ENCODE results near the gene IFT25. TPM values are rescaled to one million over a fixed set of nuclear protein-coding genes. Genes with fewer than 3 reads are reported as not detected.
A peak's percentile ranks its signal among the peaks of the same experiment; 100 is the strongest.
"Not testable (repeated sequence)": the region's sequence is repeated elsewhere in the genome, so short reads cannot be mapped to it uniquely, and the experiment has no call there.

IFT25 gene
- total RNA-seq, 1 experiment from 2014 or later: 42.9 TPM

DNA sequence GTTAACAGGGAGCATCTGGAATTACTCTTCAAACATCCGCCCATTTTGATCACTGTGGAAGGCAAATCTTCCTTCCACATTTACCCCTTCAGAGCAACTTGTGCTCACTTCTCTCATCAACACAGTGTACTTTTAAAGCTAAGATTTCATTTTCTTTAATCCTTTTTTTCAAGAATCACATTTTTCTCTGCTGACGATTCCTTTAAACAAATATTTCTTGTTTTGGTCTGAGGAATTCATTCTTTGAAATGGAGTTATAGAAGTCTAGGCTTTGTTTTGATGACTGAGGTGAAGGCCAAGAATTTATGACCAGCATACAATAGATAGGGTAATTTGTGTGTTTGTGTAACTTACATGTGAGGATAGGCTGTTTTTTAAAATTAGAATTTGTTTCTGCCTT, 26.2 kb upstream of the IFT25 start:
- ATAC-seq: no peak
- in situ Hi-C loops (cut with HindIII; ENCODE audit: low pct_unique_long_range_greater_than_20kb, low sequenced_read_pairs): no loop called here
- no peak overlapping the region for H3K27ac ChIP-seq (ENCODE audit: low read length)
- no TSS peak for BruUV-seq (replicated peaks)
- H3K4me1 ChIP-seq (ENCODE audit: control insufficient read depth, insufficient read depth, low read length): peaks cover 12% of the 10 kb centered on the region
- DNase-seq (ENCODE audit: low read depth, low spot score): no peak
- TF ChIP-seq, protein P1, sequence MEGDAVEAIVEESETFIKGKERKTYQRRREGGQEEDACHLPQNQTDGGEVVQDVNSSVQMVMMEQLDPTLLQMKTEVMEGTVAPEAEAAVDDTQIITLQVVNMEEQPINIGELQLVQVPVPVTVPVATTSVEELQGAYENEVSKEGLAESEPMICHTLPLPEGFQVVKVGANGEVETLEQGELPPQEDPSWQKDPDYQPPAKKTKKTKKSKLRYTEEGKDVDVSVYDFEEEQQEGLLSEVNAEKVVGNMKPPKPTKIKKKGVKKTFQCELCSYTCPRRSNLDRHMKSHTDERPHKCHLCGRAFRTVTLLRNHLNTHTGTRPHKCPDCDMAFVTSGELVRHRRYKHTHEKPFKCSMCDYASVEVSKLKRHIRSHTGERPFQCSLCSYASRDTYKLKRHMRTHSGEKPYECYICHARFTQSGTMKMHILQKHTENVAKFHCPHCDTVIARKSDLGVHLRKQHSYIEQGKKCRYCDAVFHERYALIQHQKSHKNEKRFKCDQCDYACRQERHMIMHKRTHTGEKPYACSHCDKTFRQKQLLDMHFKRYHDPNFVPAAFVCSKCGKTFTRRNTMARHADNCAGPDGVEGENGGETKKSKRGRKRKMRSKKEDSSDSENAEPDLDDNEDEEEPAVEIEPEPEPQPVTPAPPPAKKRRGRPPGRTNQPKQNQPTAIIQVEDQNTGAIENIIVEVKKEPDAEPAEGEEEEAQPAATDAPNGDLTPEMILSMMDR (IDR thresholded peaks at IDR 0.05): no peak
- TF ChIP-seq POLR2AphosphoS5 (IDR thresholded peaks at IDR 0.05; ENCODE audit: low read depth, low read length): no peak
- TF ChIP-seq, protein P2, sequence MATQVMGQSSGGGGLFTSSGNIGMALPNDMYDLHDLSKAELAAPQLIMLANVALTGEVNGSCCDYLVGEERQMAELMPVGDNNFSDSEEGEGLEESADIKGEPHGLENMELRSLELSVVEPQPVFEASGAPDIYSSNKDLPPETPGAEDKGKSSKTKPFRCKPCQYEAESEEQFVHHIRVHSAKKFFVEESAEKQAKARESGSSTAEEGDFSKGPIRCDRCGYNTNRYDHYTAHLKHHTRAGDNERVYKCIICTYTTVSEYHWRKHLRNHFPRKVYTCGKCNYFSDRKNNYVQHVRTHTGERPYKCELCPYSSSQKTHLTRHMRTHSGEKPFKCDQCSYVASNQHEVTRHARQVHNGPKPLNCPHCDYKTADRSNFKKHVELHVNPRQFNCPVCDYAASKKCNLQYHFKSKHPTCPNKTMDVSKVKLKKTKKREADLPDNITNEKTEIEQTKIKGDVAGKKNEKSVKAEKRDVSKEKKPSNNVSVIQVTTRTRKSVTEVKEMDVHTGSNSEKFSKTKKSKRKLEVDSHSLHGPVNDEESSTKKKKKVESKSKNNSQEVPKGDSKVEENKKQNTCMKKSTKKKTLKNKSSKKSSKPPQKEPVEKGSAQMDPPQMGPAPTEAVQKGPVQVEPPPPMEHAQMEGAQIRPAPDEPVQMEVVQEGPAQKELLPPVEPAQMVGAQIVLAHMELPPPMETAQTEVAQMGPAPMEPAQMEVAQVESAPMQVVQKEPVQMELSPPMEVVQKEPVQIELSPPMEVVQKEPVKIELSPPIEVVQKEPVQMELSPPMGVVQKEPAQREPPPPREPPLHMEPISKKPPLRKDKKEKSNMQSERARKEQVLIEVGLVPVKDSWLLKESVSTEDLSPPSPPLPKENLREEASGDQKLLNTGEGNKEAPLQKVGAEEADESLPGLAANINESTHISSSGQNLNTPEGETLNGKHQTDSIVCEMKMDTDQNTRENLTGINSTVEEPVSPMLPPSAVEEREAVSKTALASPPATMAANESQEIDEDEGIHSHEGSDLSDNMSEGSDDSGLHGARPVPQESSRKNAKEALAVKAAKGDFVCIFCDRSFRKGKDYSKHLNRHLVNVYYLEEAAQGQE (IDR thresholded peaks at IDR 0.05; ENCODE audit: insufficient read depth in 1 of 2, low read depth in 2 of 2, low read length in 1 of 2): no peak
- TF ChIP-seq SIN3A (IDR thresholded peaks at IDR 0.05; ENCODE audit: borderline replicate concordance, insufficient read depth, low read depth, low read length): no peak
- no peak for TF ChIP-seq TCF7L2 (IDR thresholded peaks at IDR 0.05; ENCODE audit: low read depth, low read length)
- H3K9me3 ChIP-seq (ENCODE audit: control insufficient read depth, insufficient read depth, low read depth, low read length): no peaks in the 10 kb centered on the region
- H3K4me3 ChIP-seq (ENCODE audit: low read depth in 2 of 2, low read length in 2 of 2): no peak overlapping the region
- intact Hi-C loops (cut with micrococcal nuclease; ENCODE audit: unreplicated experiment): no loop called here
- ChIA-PET POLR2A (no interaction called here), CTCF (no interaction called here)
- peaks cover 9% of the 10 kb centered on the region; the same call in 1 of the 2 replicates for H3K36me3 ChIP-seq (ENCODE audit: control insufficient read depth, insufficient read depth, low read length)
- H3K27me3 ChIP-seq (ENCODE audit: control insufficient read depth, insufficient read depth, low read length): no peaks in the 10 kb centered on the region

- DNase-seq (ENCODE audit: low read depth, low spot score); H3K9me3 ChIP-seq (ENCODE audit: control insufficient read depth, insufficient read depth, low read depth, low read length); H3K4me3 ChIP-seq (ENCODE audit: low read depth in 2 of 2, low read length in 2 of 2); ATAC-seq; CTCF ChIA-PET; in situ Hi-C loops (cut with HindIII; ENCODE audit: low pct_unique_long_range_greater_than_20kb, low sequenced_read_pairs); H3K27ac ChIP-seq (ENCODE audit: low read length); H3K27me3 ChIP-seq (ENCODE audit: control insufficient read depth, insufficient read depth, low read length); BruUV-seq (replicated peaks); intact Hi-C loops (cut with micrococcal nuclease; ENCODE audit: unreplicated experiment); POLR2A ChIA-PET: not testable (repeated sequence)
- Histone ChIP-seq H3K4me1 (ENCODE audit: control insufficient read depth, insufficient read depth, low read length) (peaks cover 12% of the 10 kb centered on the region), H3K36me3 (ENCODE audit: control insufficient read depth, insufficient read depth, low read length) (peaks cover 14% of the 10 kb centered on the region; the same call in 1 of the 2 replicates)
These were observed 23.8 kb upstream of the IFT25 start for GRCh38 chr1:53969323-53969722.

- intact Hi-C loops (cut with micrococcal nuclease; ENCODE audit: unreplicated experiment): no loop called here
- CTCF ChIA-PET: no interaction called here
These were observed 22.6 kb upstream of the IFT25 start for GRCh38 chr1:53968125-53968513.

More at GRCh38 chr1:53968125-53968513, 22.6 kb upstream of the IFT25 start:
- no peaks in the 10 kb centered on the region for H3K27me3 ChIP-seq (ENCODE audit: control insufficient read depth, insufficient read depth, low read length)
- DNase-seq (ENCODE audit: low read depth, low spot score) (no peak), ATAC-seq (peak; percentile 82)
- H3K9me3 ChIP-seq (ENCODE audit: control insufficient read depth, insufficient read depth, low read depth, low read length): no peaks in the 10 kb centered on the region
- no peak overlapping the region for H3K4me3 ChIP-seq (ENCODE audit: low read depth in 2 of 2, low read length in 2 of 2)
- H3K27ac ChIP-seq (ENCODE audit: low read length): no peak overlapping the region
- H3K4me1 ChIP-seq (ENCODE audit: control insufficient read depth, insufficient read depth, low read length): peaks cover 12% of the 10 kb centered on the region
- in situ Hi-C loops (cut with HindIII; ENCODE audit: low pct_unique_long_range_greater_than_20kb, low sequenced_read_pairs): no loop called here
- POLR2A ChIA-PET: no interaction called here
- no TSS peak for BruUV-seq (replicated peaks)
- peaks cover 17% of the 10 kb centered on the region for H3K36me3 ChIP-seq (ENCODE audit: control insufficient read depth, insufficient read depth, low read length)
- 0 out of 2 replicates have a peak, but pooled peaks have one; percentile 20 for TF ChIP-seq TCF7L2 (IDR thresholded peaks at IDR 0.05; ENCODE audit: low read depth, low read length)
- TF ChIP-seq SIN3A (IDR thresholded peaks at IDR 0.05; ENCODE audit: borderline replicate concordance, insufficient read depth, low read depth, low read length): no peak

All from Panc1 (cell line).